Activated CD8-positive, alpha-beta memory T cell treated with anti-CD3 and anti-CD28 coated beads, Interleukin-2, amount 50 U/mL, for 1 hour (primary cell): ENCODE measurements around the gene RANBP6.

Experiments
- DNase-seq: peaks from one replicate; pipeline ENCODE4 v3.0.0-alpha.2; 2020; ENCODE audit errors: extremely low read depth

Gene RANBP6

GRCh38 chr9:6007058-6007769 is 8.2 kb downstream of the RANBP6 start:
- peak; percentile 87 for DNase-seq

- no peak for DNase-seq
These were observed 8.7 kb downstream of the RANBP6 start for GRCh38 chr9:6006749-6007057.

GRCh38 chr9:6000955-6001354 is 14.5 kb downstream of the RANBP6 start:
- no peak for DNase-seq

DNA sequence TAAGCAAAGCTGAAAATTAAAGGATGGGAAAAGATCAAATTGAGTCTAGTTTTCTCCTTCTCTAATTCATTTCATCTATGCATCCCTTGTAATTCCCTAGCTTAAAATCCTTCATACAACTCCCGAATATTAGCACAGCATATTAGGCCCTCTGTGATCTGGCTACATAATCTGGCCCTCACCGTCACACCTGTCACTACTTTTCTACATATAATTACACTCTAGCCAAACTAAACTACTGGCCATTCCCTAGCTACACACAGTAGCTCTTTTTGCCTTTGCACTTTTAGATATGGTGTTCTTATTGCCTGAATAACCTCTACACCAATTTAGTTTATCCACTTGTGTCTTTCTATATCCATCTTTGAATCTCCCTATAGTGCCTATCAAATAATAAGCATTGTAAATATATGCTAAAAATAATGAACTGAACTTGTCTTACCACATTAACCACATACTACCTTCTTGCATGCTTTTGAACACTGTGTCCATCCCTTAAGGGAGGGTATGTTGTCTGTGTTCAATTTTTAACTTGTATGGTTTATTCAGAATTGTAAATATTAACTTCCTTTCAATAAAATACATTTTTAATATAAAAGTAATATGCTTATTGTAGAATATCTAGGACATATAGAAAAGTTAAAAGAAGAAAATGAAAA is 15.9 kb downstream of the RANBP6 start:
- DNase-seq = no peak

DNA sequence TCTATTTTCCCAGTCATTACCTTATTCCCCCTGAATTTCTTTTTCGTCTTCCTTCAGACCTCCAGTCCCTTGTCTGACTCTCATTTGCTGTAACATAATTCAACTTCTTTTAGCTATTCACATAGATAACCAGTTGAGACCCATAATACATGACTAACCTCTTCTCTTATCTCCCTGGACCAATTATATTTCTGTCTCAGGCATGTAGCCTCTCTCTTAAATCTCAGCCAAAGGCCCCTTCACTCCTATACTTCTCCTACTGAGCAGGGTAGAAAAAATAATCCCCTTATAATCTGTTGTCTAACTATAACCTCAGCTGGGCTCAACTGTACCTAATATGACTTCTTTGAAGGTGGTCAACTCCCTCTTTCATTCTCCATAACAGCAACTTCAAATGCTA is 20.9 kb downstream of the RANBP6 start:
- no peak for DNase-seq

DNA sequence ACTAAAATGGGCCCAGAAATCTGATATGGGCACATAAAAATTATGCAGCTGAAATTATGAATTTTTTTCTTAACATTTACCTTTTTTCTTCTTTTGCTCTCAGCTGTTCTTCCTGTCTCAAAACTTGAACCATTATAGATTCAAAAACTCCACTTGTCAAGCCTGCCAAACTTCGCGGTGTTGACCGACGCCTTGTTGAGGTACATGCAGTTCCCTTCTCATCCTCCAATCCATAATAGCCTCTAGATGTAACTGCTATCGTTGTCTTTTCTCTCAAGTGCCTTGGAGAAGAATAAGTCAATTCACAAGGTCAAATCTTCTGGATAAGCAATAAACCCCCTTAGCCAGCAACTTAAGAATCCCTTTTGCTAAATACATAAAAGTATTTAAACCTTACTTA is 27.2 kb downstream of the RANBP6 start:
- no peak for DNase-seq

DNA sequence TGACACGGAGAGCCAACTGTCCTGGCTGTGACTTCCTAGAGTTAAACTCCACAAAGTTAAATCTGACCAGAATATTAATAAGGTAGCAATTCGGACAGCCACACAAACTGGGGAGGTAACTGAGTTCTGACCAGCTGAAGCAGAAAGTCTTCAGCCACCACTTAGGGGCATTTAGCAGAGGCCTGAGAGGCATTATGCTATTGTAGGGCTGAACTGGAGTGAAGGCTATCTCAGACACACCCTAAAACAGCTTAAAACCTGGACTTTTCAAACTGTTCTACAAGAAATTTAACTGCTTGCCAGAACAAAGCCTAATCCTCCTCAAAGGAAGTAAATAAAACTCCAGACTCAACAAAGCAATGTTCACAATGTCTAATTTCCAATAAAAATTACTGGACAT is 32.4 kb downstream of the RANBP6 start:
- DNase-seq = no peak

GRCh38 chr9:5982317-5982716 is 33.1 kb downstream of the RANBP6 start:
- no peak for DNase-seq

GRCh38 chr9:5978523-5978922 is 36.9 kb downstream of the RANBP6 start:
- no peak for DNase-seq

- DNase-seq = no peak
These were observed 38.6 kb downstream of the RANBP6 start for GRCh38 chr9:5976674-5977397.

DNA sequence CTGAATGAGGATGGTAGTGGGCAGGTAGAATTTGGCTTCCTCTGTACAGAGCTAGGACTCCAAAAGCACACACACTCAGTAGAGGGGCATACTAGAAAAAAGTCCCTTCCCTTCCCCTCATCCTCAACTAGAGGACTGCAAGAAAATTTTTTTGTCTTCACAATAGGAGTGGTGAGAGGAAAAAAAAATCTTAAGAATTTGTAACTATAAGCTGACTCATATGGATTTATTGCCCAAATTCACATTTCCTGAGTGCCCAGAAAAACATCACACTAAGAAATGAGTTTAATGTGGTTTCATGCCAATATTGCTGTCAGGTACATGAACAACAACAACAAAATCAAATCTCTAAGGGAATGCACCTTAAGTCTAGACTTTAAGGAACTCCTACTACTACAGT is 43.7 kb downstream of the RANBP6 start:
- DNase-seq = no peak
